IPS-NIHi7 (cell line): Measurements from ENCODE around the gene POGLUT2.

Experiments used
- DNase-seq: peaks from one replicate; pipeline ENCODE4 v3.0.0; 2012; ENCODE audit warnings: mixed read lengths; ENCODE audit errors: extremely low spot score

The POGLUT2 gene

GRCh38 chr13:102769679-102770078 lies 29.1 kb downstream of the POGLUT2 start:
- DNase-seq, result no peak

- no peak for DNase-seq
Measured at GRCh38 chr13:102768909-102769308, 29.9 kb downstream of the POGLUT2 start.

- no peak for DNase-seq
Measured at GRCh38 chr13:102763741-102764140, 35.0 kb downstream of the POGLUT2 start.

GRCh38 chr13:102761071-102761470 lies 37.7 kb downstream of the POGLUT2 start:
- DNase-seq, result no peak

GRCh38 chr13:102758842-102759241 lies 39.9 kb downstream of the POGLUT2 start:
- DNase-seq, result no peak

GRCh38 chr13:102757006-102757405 lies 41.8 kb downstream of the POGLUT2 start:
- no peak for DNase-seq

- no peak for DNase-seq
Measured at GRCh38 chr13:102751886-102752285, 46.9 kb downstream of the POGLUT2 start.

- DNase-seq, result no peak
Measured at GRCh38 chr13:102742506-102742905, 56.3 kb downstream of the POGLUT2 start.

GRCh38 chr13:102742101-102742500 lies 56.7 kb downstream of the POGLUT2 start:
- no peak for DNase-seq
